Tibial nerve (tissue), 4 donors: Measurements from ENCODE around the gene ICE2. TPM values are rescaled to one million over a fixed set of nuclear protein-coding genes. Genes with fewer than 3 reads are reported as not detected.
A peak's percentile ranks its signal among the peaks of the same experiment; 100 is the strongest.

ENCODE experiments used
- DNase-seq, 2 donors: peaks; one replicate each; pipeline ENCODE4 v3.0.0-alpha.2; 2019; ENCODE audit warnings: low spot score in 2 of 2
- H3K27ac ChIP-seq, 4 donors: fragments of 200-600 bp; sonication (generic) in 3 of 4; one replicate each; pipeline ENCODE4 v1.5.1; 2017 to 2019; ENCODE audit warnings: mild to moderate bottlenecking in 1 of 4
- H3K27me3 ChIP-seq, 2 donors: fragments of 200-600 bp; sonication (generic) in 1 of 2; one replicate each; pipeline versions ENCODE4 v1.5.1 to v1.6.0; 2017 to 2019
- H3K36me3 ChIP-seq, 3 donors: fragments of 200-600 bp; sonication (generic); one replicate each; pipeline ENCODE4 v1.5.1; 2018 to 2019
- H3K4me1 ChIP-seq, 4 donors: fragments of 200-600 bp; sonication (generic) in 3 of 4; one replicate each; pipeline ENCODE4 v1.5.1; 2017 to 2019
- H3K4me3 ChIP-seq, 4 donors: fragments of 200-600 bp; sonication (generic) in 3 of 4; one replicate each; pipeline ENCODE4 v1.5.1; 2017 to 2019; ENCODE audit warnings: mild to moderate bottlenecking in 1 of 4, moderate library complexity in 1 of 4
- H3K9me3 ChIP-seq, 4 donors: fragments of 200-600 bp; sonication (generic) in 3 of 4; one replicate each; pipeline ENCODE4 v1.5.1; 2017 to 2019
- EP300 ChIP-seq, 2 donors: sonication (generic); formaldehyde crosslinking; IDR thresholded peaks; one replicate each; pipeline ENCODE4 v1.6.1; 2017; ENCODE audit warnings: antibody characterized with exemption in 2 of 2, mild to moderate bottlenecking in 1 of 2
- POLR2A ChIP-seq, 2 donors: fragments of 450-650 bp; IDR thresholded peaks; one replicate each; pipeline ENCODE4 v1.6.1; 2017; ENCODE audit warnings: antibody characterized with exemption in 2 of 2, mild to moderate bottlenecking in 2 of 2, moderate library complexity in 2 of 2
- WGBS, 2 donors: methylation state at CpG; one replicate each; pipeline ENCODE4 v1.1.5; 2018; 5-methylcytosine and 5-hydroxymethylcytosine counted together
- total RNA-seq, 4 donors: library from RNA; depleted of rRNA; stranded (reverse); fragments of >200 nt; gene quantifications; one replicate each; pipeline ENCODE4 v1.1.0, GENCODE V29; 2016
- TF ChIP-seq, protein P1 (sequence below), 5 experiments: fragments of 200-600 bp in 3 of 5; fragments of 450-650 bp in 2 of 5; sonication (generic) in 3 of 5; IDR thresholded peaks; one replicate each; pipeline ENCODE4 v1.5.1; 2016 to 2019; ENCODE audit warnings: antibody characterized with exemption in 5 of 5, mild to moderate bottlenecking in 3 of 5, moderate library complexity in 2 of 5

Gene ICE2
- total RNA-seq, 4 donors from 2014 or later = 23.9 to 44.1 (median 26.0) TPM

DNA sequence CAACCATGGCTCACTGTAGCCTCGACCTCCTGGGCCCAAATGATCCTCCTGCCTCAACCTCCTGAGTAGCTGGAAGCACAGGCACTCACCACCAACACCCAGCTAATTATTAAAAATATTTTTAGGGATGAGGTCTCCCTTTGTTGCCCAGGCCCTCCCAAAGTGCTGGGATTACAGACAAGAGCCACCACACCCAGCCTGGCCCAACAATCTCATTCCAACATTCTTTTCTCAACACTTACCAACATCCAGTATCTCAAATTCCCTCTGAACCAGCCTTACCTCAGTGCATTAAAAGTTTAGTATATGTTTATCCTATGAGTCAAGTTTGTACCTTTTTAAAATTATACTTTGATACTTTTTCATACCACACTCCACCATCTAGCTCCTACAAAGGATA is 106.2 kb downstream of the ICE2 start:
- H3K36me3 ChIP-seq = peaks cover 0 to 26% (median 0%) of the 10 kb centered on the region in 3 donors
- TF ChIP-seq EP300 (IDR thresholded peaks at IDR 0.05) = no peak
- TF ChIP-seq, protein P1, sequence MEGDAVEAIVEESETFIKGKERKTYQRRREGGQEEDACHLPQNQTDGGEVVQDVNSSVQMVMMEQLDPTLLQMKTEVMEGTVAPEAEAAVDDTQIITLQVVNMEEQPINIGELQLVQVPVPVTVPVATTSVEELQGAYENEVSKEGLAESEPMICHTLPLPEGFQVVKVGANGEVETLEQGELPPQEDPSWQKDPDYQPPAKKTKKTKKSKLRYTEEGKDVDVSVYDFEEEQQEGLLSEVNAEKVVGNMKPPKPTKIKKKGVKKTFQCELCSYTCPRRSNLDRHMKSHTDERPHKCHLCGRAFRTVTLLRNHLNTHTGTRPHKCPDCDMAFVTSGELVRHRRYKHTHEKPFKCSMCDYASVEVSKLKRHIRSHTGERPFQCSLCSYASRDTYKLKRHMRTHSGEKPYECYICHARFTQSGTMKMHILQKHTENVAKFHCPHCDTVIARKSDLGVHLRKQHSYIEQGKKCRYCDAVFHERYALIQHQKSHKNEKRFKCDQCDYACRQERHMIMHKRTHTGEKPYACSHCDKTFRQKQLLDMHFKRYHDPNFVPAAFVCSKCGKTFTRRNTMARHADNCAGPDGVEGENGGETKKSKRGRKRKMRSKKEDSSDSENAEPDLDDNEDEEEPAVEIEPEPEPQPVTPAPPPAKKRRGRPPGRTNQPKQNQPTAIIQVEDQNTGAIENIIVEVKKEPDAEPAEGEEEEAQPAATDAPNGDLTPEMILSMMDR (IDR thresholded peaks at IDR 0.05) = no peak
- TF ChIP-seq POLR2A (IDR thresholded peaks at IDR 0.05) = no peak
- 58 to 77% methylated on average over 1 of the region's 1 CpG for WGBS, 2 donors
- no peaks in the 10 kb centered on the region for H3K27me3 ChIP-seq
- H3K4me1 ChIP-seq = peaks cover 15 to 96% (median 76%) of the 10 kb centered on the region in 4 donors
- H3K9me3 ChIP-seq = no peaks in the 10 kb centered on the region
- no peak for DNase-seq
- no peak overlapping the region for H3K4me3 ChIP-seq
- peak overlapping the region in 3 of 4 donors; percentile 68 to 91 (median 82) for H3K27ac ChIP-seq

DNA sequence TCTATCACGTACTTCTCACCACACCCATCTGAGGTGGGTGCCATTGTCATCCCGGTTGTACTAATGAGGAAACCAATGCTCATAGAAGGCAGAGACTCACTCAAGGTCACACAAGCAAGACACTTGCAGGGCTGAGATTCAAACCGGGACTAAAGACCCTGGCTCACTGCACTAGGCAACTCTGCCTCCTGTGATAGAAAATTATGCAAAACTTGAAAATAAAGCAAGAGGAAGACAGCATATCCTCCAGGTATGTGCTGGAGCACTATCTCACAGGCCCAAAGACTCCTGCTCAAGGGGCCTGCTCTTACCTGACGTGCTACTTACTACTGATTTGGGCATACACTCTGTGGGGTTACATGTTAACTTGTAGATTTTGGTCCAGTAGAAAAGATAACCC is 106.7 kb downstream of the ICE2 start:
- WGBS, 2 donors = 75 to 80% methylated on average over 4 of the region's 4 CpGs

DNA sequence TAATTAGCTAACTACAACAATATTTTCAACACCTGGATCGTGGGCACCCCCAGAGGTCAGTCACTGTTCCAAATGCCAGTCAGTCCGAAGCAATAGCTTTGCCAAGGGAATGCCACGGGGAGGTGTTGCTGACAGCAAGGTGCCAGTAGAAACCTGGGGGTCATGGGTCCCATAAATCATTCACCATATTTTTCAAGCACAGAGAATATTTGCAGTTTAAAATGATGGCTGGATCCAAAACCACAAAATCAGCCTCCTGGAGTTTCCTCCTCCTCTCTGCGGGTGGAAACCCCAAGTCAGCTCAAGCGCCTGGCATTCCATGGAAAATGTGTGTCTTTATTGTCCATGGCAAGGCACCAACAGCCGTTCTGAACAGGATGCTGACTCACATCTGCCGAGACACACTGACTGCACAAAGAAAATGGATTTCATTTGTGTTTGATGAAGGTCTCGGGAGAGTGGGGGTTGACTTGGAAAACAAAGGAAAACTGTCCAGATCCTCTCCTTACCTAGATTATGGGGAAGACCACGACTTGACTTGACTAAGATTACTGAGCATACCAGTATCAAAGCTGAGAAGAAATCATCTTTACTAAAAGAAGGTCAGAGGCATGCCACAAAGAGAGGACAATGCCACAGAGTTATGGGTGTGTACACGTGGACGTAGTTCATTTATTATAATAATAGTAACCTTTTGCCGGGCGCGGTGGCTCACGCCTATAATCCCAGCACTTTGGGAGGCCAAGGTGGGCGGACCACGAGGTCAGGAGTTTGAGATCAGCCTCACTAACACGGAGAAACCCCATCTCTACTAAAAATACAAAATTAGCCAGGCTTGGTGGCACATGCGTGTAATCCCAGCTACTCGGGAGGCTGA is 107.5 kb downstream of the ICE2 start:
- no peaks in the 10 kb centered on the region for H3K27me3 ChIP-seq
- peaks cover 0 to 17% (median 0%) of the 10 kb centered on the region in 3 donors for H3K36me3 ChIP-seq
- no peaks in the 10 kb centered on the region for H3K9me3 ChIP-seq
- peak overlapping the region; percentile 64 to 91 (median 75) for H3K27ac ChIP-seq
- peak; percentile 73 to 89 for DNase-seq
- TF ChIP-seq, protein P1 (IDR thresholded peaks at IDR 0.05) = no peak
- peak; percentile 49 to 94 for TF ChIP-seq EP300 (IDR thresholded peaks at IDR 0.05)
- H3K4me3 ChIP-seq = no peak overlapping the region
- 30 to 33% methylated on average over 20 of the region's 20 CpGs for WGBS, 2 donors
- peaks cover 13 to 83% (median 69%) of the 10 kb centered on the region in 4 donors for H3K4me1 ChIP-seq

More for the DNA sequence above, 106.7 kb downstream of the ICE2 start:
- no peak for TF ChIP-seq POLR2A (IDR thresholded peaks at IDR 0.05)
- TF ChIP-seq EP300 (IDR thresholded peaks at IDR 0.05) = no peak
- TF ChIP-seq, protein P1 (IDR thresholded peaks at IDR 0.05) = no peak
- no peak for DNase-seq
- H3K4me1 ChIP-seq = peaks cover 13 to 91% (median 74%) of the 10 kb centered on the region in 4 donors
- H3K27me3 ChIP-seq = no peaks in the 10 kb centered on the region
- H3K9me3 ChIP-seq = no peaks in the 10 kb centered on the region
- H3K36me3 ChIP-seq = peaks cover 0 to 25% (median 0%) of the 10 kb centered on the region in 3 donors
- H3K27ac ChIP-seq = peak overlapping the region; percentile 46 to 91 (median 75)
- H3K4me3 ChIP-seq = no peak overlapping the region

DNA sequence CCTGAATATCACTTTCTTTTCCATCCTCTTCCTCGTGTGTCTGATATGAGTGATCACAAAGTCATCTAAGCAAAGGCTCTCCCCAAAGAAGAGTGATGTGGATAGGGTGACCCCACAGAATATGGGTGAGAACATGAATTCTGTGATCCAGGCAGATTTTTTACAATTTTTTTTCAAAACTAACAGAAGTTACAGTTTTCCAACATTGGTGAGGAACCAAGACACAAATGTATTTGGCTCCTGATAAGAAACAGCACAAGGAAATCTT is 108.1 kb downstream of the ICE2 start:
- TF ChIP-seq POLR2A (IDR thresholded peaks at IDR 0.05) = no peak
- TF ChIP-seq, protein P1 (IDR thresholded peaks at IDR 0.05) = no peak
- TF ChIP-seq EP300 (IDR thresholded peaks at IDR 0.05) = no peak
- Histone ChIP-seq H3K4me3 (no peak overlapping the region), H3K36me3 (peaks cover 0 to 12% (median 0%) of the 10 kb centered on the region in 3 donors), H3K4me1 (peaks cover 12 to 77% (median 65%) of the 10 kb centered on the region in 4 donors), H3K27me3 (no peaks in the 10 kb centered on the region), H3K9me3 (no peaks in the 10 kb centered on the region), H3K27ac (peak overlapping the region; percentile 64 to 91 (median 75))
- 23 to 34% methylated on average over 1 of the region's 1 CpG for WGBS, 2 donors
- no peak for DNase-seq
